HTERT RPE-1 (cell line): Measurements from ENCODE around the gene U2SURP.

Experiments used
- in situ Hi-C: fragments of 300-500 bp; cut with MboI; formaldehyde crosslinking; loops from 4 replicates; pipeline ENCODE4 v1.14.3; 2020; ENCODE audit warnings: low sequenced_read_pairs

U2SURP gene

GRCh38 chr3:142976621-142977398, 24.6 kb upstream of the U2SURP start:
- in situ Hi-C loops = loop anchor here (25.0 kb wide), 1 partner anchor 140 kb away; no protein-coding TSS in a partner anchor

GRCh38 chr3:142977399-142977728, 24.0 kb upstream of the U2SURP start:
- in situ Hi-C loops = loop anchor here (25.0 kb wide), 1 partner anchor 140 kb away; no protein-coding TSS in a partner anchor

GRCh38 chr3:142981108-142981507, 20.3 kb upstream of the U2SURP start:
- in situ Hi-C loops = loop anchor here (25.0 kb wide), 1 partner anchor 144 kb away; no protein-coding TSS in a partner anchor

- in situ Hi-C loops = loop anchor here (25.0 kb wide), 1 partner anchor 145 kb away; no protein-coding TSS in a partner anchor
Observed at GRCh38 chr3:142982038-142982773, 19.2 kb upstream of the U2SURP start.

- in situ Hi-C loops = loop anchor here (25.0 kb wide), 1 partner anchor 146 kb away; no protein-coding TSS in a partner anchor
Observed at GRCh38 chr3:142983318-142983717, 18.1 kb upstream of the U2SURP start.

- in situ Hi-C loops = loop anchor here (25.0 kb wide), 1 partner anchor 147 kb away; no protein-coding TSS in a partner anchor
Observed at GRCh38 chr3:142984255-142984654, 17.1 kb upstream of the U2SURP start.

GRCh38 chr3:142987080-142987700, 14.2 kb upstream of the U2SURP start:
- in situ Hi-C loops = loop anchor here (25.0 kb wide), 1 partner anchor 150 kb away; no protein-coding TSS in a partner anchor

GRCh38 chr3:142987707-142988106, 13.7 kb upstream of the U2SURP start:
- in situ Hi-C loops = loop anchor here (25.0 kb wide), 1 partner anchor 150 kb away; no protein-coding TSS in a partner anchor

- in situ Hi-C loops = loop anchor here (25.0 kb wide), 1 partner anchor 151 kb away; no protein-coding TSS in a partner anchor
Observed at GRCh38 chr3:142988221-142988620, 13.1 kb upstream of the U2SURP start.

- in situ Hi-C loops = loop anchor here (25.0 kb wide), 1 partner anchor 152 kb away; no protein-coding TSS in a partner anchor
Observed at GRCh38 chr3:142988826-142989225, 12.5 kb upstream of the U2SURP start.

GRCh38 chr3:142990721-142991120, 10.6 kb upstream of the U2SURP start:
- in situ Hi-C loops = loop anchor here (25.0 kb wide), 1 partner anchor 153 kb away; no protein-coding TSS in a partner anchor

GRCh38 chr3:142992323-142992722, 9.0 kb upstream of the U2SURP start:
- in situ Hi-C loops = loop anchor here (25.0 kb wide), 1 partner anchor 155 kb away; no protein-coding TSS in a partner anchor

GRCh38 chr3:142993958-142994442, 7.4 kb upstream of the U2SURP start:
- in situ Hi-C loops = loop anchor here (25.0 kb wide), 1 partner anchor 157 kb away; no protein-coding TSS in a partner anchor

- in situ Hi-C loops = loop anchor here (25.0 kb wide), 1 partner anchor 160 kb away; no protein-coding TSS in a partner anchor
Observed at GRCh38 chr3:142997330-142997729, 4.0 kb upstream of the U2SURP start.

- in situ Hi-C loops = loop anchor here (25.0 kb wide), 1 partner anchor 161 kb away; no protein-coding TSS in a partner anchor
Observed at GRCh38 chr3:142998439-142998838, 2.9 kb upstream of the U2SURP start.

GRCh38 chr3:142999881-143000280, 1.5 kb upstream of the U2SURP start:
- in situ Hi-C loops = loop anchor here (25.0 kb wide), 1 partner anchor 163 kb away; no protein-coding TSS in a partner anchor

- in situ Hi-C loops = no loop called here
Observed at GRCh38 chr3:143000528-143000927, 842 bp upstream of the U2SURP start.

- in situ Hi-C loops = no loop called here
Observed at GRCh38 chr3:143001034-143001368, 369 bp upstream of the U2SURP start.

GRCh38 chr3:143002083-143002712, 828 bp downstream of the U2SURP start:
- in situ Hi-C loops = no loop called here

GRCh38 chr3:143002727-143003126, 1.4 kb downstream of the U2SURP start:
- in situ Hi-C loops = no loop called here
